GM21723 (cell line): Measurements from ENCODE around the gene MEIS1.

ENCODE experiments used
- ATAC-seq: cut with Tn5 transposase; IDR thresholded peaks from one replicate; pipeline ENCODE4 v1.9.1; 2021; ENCODE audit warnings: mild to moderate bottlenecking, moderate library complexity; ENCODE audit not compliant: unreplicated experiment

MEIS1 gene

DNA sequence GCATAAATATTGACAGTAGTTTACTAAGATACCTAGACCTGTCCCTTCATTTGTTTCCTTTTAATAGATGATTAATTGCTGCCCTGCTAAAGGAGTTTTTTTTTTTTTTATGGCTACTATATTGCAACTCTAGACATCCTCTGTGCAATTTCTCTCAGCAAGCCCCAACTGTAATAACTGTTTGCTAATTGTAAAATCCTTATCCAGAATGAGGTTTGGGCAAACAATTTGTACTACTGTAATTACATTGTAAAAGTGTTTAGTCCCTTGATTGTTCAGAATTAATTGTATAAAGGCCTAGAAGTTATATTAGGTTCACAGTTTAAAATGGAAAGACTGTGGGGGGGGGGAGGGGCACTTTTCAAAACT, 3.7 kb upstream of the MEIS1 start:
- ATAC-seq = no peak

DNA sequence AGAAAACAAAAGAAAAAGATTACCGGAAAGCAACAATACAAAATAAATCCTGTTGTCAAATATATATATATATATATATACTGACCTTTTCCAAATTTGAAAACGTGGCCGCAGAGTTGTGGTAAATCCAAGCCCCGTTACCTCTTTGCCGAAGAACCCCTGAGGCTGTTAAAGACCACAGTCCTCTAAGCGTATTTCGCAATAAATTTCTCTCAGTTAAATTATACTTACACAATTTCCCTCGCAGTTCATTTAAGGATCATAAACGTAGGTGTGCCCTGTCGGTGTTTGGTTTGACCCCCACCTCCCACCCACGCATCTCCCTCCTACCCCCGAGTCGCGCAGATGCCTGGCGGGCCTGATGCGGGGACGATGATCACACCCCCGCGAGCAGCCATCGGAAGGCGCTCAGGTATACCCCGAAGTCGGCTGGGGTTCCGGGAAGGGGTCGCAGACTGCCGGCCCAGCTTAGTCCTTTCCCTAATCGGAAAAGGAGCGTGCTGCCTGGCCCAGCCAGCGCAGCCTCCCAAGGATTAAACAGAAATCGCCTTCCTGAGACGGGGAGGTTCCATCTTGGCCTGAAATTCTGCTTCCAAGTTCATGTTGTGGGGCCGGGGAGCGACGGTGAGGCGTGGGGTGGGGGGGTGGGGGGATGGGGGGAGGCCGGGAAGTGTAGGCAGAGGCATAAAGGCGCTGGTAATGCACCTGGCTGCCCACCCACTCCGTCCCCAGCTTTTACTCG, 2.9 kb upstream of the MEIS1 start:
- ATAC-seq = no peak

DNA sequence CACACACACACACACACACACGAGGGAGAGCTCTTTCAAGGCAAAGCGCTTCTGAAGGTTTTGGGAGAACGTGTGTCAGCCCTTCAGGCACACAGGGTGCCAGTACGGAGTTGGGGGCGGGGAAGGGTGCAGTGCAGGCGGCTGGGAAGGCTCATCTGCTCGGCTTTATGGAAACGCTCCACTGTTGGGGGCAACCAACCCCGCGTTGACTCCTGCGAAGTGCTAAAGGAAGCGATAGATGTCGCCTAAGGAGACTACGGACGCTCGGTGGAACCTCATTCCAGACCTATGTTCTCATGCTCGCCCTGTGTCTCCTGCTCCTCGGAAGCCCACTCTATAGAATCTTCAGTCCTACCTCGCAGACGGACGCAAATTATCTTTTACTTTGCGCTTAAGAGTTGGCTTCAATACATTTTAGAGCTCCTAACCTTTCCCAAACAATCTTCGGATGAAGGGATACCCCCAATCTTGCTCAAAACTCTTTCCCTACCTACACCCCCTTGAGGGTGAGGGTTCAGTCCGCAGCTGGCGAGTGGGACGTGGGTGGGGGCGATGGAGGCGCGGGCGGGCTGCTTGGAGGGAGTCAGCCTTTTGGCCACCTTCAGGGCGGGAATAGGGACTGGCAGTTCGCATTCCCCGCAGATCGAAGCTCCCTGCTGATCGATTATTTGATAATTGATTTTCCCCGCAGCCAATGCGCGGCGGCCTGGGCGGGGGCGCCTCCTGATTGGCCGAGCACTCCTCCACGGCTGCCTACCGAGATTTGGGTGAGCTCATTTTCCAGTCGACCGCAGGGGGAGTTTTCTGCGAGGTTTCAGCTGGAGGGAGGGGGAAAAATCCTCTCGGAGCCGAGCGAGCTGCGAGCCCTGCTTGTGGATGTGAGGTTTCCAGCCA, 1.9 kb upstream of the MEIS1 start:
- no peak for ATAC-seq

GRCh38 chr2:66433695-66433944, 1.3 kb upstream of the MEIS1 start:
- ATAC-seq = no peak

- ATAC-seq = peak; percentile 55
Measured at GRCh38 chr2:66433945-66434678, 813 bp upstream of the MEIS1 start.

DNA sequence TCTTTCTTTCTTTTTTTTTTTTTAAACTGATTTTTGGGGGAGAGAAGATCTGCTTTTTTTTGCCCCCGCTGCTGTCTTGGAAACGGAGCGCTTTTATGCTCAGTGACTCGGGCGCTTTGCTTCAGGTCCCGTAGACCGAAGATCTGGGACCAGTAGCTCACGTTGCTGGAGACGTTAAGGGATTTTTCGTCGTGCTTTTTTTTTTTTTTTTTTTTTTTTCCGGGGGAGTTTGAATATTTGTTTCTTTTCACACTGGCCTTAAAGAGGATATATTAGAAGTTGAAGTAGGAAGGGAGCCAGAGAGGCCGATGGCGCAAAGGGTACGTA, 587 bp downstream of the MEIS1 start:
- no peak for ATAC-seq

DNA sequence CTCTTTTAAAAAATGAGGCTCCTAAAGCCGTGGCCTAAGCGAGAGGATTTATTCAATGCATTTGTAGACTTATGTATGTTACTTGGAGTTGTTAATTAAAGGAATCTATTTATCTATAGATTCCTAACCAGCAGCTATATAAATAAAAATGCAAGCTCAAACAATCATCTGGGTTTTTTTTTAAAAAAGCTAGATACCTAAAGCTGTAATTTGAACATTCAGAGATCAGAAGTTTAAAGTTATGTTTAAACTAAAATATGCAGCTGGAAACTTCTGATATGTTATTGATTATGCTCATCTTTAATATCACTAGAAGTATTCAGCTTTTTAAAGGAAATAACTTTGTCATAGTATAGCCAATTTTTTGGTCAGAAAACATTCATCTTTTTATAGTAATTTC, 1.0 kb downstream of the MEIS1 start:
- ATAC-seq = no peak

DNA sequence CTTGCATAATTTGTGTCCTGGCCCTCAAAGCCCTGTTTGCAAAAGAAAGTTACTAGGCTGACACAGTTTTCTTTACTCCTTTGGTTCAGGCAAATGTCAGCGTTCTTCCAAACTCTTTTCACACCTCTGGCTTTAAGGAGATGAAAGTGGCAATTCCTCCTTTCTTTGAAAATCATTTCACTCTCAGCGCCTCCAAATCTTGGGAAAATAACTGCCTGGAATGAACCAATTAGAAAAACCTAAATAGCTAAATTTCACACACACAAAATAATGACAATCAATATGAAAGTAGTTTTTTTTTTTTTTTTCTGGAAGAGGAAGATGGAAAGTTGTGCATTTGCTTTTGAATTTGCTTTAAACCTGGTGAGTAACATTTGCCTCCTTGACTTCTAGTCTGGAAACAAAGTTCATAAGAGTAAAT, 1.7 kb downstream of the MEIS1 start:
- ATAC-seq = no peak

GRCh38 chr2:66437109-66437690, 2.3 kb downstream of the MEIS1 start:
- no peak for ATAC-seq

DNA sequence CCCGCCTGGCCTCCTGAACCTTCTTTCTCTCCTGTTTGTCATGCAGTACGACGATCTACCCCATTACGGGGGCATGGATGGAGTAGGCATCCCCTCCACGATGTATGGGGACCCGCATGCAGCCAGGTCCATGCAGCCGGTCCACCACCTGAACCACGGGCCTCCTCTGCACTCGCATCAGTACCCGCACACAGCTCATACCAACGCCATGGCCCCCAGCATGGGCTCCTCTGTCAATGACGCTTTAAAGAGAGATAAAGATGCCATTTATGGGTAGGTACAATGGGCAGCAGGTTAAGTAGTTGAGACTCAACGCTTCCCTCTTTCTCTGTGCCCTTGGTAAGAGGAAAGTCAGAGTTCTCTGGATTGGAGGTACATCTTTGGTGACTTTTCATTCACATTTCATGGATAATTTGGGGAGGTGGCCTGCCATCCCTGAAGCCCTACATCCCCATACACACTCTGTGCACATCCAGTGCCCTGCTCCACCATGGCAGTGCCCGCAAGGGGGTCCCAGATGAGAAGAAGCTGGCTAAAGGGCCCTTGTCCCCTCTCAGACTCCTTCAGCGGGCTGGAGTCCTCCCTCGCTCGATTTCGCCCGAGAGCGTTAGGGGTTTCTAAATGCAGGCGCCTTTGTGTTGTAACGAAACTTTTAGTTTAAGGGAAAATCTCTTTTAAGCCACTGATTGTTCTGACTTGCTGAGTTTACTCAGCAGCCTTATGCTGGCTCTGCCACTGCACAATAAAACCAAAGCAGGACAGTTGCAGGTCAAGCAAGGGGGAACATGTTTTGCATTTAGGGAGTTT, 3.0 kb downstream of the MEIS1 start:
- ATAC-seq = no peak

DNA sequence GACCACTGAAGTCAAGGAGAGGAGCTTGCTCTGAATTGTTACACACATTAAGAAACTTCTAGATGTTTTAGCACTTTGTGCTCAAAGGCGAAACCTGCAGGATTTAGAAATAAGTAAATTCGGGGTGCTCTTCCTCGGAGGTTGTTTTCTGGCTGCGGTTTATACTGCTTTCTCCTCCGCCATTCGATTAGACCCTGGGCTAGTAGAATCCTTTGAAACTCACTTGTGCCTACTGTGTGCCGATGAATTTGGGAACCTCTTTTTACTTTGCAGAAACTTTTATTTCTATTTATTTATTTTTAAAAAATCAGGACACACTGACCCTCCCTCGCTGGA, 3.5 kb downstream of the MEIS1 start:
- ATAC-seq = no peak

- no peak for ATAC-seq
Measured at GRCh38 chr2:66438891-66439811, 4.2 kb downstream of the MEIS1 start.

DNA sequence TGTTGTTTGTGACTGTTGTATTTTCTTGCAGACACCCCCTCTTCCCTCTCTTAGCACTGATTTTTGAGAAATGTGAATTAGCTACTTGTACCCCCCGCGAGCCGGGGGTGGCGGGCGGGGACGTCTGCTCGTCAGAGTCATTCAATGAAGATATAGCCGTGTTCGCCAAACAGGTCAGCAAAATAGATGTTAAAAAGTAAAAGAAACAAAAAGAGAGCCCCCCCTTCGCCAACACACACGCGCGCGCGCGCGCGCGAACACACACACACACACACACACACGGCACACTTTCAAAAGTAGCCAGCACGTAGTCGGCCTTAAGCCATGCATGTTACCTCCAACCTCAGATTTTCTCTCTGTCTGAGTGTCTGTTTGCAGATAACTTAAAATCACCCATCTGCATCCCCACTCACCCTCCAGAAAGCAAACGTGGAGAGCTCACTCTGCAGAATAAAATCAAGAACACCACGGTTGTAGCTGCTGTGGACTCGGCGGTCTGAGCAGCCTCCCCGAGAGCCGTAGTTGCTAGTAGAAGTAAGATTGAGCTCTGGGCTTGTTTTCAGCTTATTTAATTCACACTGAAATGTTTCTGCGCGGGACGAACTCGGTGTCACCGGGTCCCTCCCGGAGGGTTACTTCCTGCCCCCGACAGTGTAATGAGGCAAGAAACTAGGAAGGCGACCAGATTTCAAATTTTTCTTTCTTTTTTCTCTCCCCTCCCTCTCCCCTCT, 5.1 kb downstream of the MEIS1 start:
- ATAC-seq = no peak

- ATAC-seq = no peak
Measured at GRCh38 chr2:66440708-66441497, 6.0 kb downstream of the MEIS1 start.

DNA sequence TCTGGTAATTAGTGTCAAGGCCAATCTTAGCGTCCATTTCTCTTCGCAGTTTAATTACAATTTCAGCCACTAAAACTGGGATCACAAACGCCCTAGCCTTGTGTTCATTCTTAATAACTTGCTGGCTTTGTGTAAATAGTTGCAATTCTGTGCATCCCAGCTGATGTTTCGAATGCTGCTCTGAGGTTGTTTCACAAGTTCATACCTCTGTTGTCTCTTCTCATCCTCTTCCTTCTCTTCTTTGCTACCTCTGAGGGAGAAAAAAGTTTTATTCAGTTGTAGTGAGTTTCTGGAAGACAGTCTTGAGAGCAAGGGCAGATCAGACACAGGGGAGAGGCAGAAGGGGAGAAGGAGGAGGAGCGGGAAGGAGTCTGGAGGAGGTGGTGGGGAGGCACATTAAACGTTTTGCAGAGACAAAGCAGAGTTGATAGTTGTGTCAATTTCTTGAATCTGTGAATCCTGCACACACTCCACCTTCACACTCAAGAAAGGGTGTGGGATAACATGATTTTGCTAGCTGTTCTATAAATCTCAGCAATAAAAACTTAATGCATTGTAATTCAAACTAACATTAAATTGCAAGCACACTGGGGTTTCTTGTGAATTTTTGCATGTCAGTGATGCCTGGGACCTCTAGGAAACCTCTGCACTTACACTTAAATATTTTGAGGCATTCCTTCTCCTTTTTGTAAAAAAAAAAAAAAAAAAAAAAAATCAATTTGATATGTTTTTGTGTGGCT, 6.8 kb downstream of the MEIS1 start:
- no peak for ATAC-seq

DNA sequence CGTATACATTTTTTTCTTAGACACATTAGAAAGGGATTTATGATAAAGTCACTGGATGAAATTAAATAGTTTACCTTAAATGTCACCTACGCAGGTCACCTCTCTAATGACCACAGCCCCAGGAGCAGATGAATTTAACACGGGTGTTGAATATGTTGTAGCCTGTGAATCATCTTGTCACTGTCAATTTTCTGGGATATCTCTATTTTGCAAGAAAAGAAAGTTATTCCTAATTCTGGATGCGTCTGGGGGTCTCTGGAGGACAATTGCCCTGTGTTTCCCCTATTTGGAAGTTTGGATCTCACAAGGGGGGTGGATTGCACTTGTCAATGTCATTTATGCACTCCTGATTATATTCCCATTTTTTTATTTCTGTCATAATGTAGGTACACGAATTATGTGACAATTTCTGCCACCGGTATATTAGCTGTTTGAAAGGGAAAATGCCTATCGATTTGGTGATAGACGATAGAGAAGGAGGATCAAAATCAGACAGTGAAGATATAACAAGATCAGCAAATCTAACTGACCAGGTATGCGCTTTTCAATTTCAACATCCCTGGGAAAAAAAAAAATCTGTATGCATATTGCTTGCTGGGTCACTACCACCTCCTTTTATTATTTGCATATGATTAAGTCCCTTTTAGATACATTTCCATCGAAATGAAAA, 7.7 kb downstream of the MEIS1 start:
- ATAC-seq = no peak
